Measurements from ENCODE around the gene TNNT2.
A peak's percentile ranks its signal among the peaks of the same experiment; 100 is the strongest.

Gene TNNT2

DNA sequence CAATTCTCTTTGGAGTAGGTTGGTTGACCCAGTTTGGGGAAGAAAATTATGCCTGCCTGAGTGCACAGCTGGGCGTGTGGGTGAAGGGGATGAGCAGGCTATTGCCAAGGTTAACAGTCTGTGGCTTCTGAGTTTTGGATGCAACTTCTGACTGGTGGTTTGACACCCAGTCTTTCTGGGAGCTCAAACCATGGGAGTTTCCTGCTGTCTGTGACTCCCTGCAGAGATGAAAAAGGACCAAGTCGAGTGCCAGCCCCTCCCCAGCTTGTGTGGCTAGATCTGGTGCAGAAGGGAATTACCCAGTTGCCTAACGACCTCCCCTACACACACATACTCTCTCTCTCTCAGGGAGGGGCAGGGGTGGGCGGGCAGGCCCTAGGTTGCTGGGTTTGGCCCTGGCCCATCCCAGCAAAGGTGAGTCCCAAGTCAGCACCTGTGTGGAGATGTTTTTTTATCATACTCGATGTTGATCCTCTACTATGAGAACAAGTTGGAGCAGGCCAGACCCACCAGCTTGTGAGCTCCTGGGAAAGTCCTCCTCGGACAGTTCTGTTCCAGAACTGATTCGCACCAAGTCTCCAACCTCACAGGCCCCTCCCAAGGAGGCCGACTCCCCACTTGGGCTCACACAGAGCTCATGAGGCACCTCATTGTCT lies 66.0 kb downstream of the TNNT2 start:
- DNase-seq (ENCODE audit: low spot score): no peak
- TF ChIP-seq, protein P1, sequence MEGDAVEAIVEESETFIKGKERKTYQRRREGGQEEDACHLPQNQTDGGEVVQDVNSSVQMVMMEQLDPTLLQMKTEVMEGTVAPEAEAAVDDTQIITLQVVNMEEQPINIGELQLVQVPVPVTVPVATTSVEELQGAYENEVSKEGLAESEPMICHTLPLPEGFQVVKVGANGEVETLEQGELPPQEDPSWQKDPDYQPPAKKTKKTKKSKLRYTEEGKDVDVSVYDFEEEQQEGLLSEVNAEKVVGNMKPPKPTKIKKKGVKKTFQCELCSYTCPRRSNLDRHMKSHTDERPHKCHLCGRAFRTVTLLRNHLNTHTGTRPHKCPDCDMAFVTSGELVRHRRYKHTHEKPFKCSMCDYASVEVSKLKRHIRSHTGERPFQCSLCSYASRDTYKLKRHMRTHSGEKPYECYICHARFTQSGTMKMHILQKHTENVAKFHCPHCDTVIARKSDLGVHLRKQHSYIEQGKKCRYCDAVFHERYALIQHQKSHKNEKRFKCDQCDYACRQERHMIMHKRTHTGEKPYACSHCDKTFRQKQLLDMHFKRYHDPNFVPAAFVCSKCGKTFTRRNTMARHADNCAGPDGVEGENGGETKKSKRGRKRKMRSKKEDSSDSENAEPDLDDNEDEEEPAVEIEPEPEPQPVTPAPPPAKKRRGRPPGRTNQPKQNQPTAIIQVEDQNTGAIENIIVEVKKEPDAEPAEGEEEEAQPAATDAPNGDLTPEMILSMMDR (IDR thresholded peaks at IDR 0.05; ENCODE audit: extremely low read depth, insufficient read depth, missing control alignments): no peak
- in situ Hi-C loops (cut with MboI; ENCODE audit: low pct_unique_long_range_greater_than_20kb, low sequenced_read_pairs, unreplicated experiment): no loop called here

DNA sequence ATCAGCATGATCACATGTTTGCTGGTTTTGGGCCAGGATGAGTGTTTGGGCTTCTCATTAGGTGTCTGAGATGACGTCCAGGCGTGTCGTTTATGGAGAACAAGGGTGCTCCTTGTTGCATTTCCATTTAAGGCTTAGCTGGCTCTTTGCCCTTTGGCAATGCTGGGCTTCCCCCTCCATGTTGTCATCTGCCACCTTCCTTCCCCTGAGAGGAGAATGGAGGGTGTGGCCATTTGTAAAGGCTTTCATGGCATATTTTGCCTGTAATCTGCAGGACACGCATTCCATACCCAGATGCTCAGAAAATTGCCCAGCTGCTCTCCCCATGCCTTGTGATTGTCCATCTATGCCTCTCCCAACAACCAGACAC lies 66.5 kb downstream of the TNNT2 start:
- in situ Hi-C loops (cut with MboI; ENCODE audit: low pct_unique_long_range_greater_than_20kb, low sequenced_read_pairs, unreplicated experiment): no loop called here
- TF ChIP-seq, protein P1 (IDR thresholded peaks at IDR 0.05; ENCODE audit: extremely low read depth, insufficient read depth, missing control alignments): no peak
- no peak for DNase-seq (ENCODE audit: low spot score)

DNA sequence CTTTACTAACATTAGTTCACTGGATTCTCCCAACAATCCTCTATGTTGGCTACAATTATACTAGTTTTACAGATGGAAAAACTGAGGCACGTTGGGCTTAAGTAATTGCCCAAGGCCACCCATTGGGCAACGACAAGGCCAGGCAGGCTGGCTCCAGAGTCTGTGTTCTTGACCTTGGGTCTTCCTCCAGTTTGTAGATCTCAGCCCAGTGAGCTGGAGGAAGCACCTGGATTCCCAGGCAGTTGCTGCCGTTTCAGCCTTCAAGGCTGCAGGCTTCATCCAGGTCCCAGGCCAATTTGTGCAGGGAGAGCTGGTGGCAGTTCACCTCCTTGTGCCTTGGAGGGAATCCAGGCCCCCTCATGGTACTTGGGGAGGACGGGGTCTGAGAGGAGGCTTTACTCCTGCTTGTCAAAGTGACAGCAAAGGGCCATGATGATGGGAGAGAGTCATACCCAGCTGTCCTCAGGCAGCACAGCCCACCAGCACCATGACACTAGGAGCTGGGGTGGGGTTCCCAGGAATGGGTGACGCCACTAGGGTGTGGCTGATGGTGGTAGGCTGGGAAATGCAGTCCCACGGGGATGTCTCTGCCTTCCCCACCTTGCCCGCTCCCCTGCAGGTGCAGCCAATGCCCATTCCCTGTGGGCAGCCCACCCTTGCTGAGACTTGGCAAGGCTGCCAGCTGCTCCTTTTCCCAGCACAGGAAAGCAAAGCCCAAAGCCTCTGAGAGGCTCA lies 67.1 kb downstream of the TNNT2 start:
- in situ Hi-C loops (cut with MboI; ENCODE audit: low pct_unique_long_range_greater_than_20kb, low sequenced_read_pairs, unreplicated experiment): no loop called here
- TF ChIP-seq, protein P1 (IDR thresholded peaks at IDR 0.05; ENCODE audit: extremely low read depth, insufficient read depth, missing control alignments): no peak
- no peak for DNase-seq (ENCODE audit: low spot score)

DNA sequence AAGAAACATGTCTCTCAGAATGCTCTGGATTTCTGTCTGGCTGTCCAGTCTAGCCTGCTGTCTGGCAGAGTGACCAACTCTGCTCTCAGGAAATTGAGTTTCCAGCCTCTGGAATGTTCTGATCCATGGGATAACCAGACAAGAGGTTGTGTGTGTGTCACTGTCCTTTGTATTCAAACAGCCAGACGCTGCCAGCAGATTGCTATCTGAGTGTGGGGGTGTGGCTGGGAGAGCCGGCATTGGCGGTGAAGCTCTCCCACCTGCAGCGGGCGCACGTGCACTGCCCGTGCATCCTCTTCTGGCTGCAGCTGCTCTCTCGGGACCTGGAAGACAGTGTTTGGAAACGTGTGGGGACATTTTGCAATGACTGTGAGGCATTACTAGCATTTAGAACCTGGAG lies 68.1 kb downstream of the TNNT2 start:
- in situ Hi-C loops (cut with MboI; ENCODE audit: low pct_unique_long_range_greater_than_20kb, low sequenced_read_pairs, unreplicated experiment): no loop called here
- DNase-seq (ENCODE audit: low spot score): peak; percentile 42
- TF ChIP-seq, protein P1 (IDR thresholded peaks at IDR 0.05; ENCODE audit: extremely low read depth, insufficient read depth, missing control alignments): peak; percentile 21

All from GM13977 (cell line).